Measurements from ENCODE around the gene MSS51.

Gene MSS51

DNA sequence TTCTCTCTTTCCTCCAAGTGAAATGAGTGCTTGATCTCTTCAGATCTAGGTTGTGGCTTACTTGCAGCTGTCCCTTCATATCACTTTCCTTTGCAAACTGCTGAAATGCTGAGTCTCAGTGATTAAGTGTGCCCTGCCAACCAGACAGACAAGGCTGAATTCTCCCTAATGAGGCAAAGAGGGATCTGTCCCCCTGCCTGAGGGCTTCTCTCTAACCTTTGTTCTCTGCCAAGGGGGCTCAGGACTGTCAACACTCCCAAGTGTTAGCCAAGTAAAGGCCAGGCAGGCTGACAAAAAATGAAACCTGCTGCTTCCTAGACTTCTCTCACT is at the start of gene MSS51:
MSS51 (minus strand) TSS at position 24 of the 330 bp plus-strand sequence. CDS start 5,277 bp downstream, outside the sequence.
- TF ChIP-seq, protein P1, sequence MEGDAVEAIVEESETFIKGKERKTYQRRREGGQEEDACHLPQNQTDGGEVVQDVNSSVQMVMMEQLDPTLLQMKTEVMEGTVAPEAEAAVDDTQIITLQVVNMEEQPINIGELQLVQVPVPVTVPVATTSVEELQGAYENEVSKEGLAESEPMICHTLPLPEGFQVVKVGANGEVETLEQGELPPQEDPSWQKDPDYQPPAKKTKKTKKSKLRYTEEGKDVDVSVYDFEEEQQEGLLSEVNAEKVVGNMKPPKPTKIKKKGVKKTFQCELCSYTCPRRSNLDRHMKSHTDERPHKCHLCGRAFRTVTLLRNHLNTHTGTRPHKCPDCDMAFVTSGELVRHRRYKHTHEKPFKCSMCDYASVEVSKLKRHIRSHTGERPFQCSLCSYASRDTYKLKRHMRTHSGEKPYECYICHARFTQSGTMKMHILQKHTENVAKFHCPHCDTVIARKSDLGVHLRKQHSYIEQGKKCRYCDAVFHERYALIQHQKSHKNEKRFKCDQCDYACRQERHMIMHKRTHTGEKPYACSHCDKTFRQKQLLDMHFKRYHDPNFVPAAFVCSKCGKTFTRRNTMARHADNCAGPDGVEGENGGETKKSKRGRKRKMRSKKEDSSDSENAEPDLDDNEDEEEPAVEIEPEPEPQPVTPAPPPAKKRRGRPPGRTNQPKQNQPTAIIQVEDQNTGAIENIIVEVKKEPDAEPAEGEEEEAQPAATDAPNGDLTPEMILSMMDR (IDR thresholded peaks at IDR 0.05; ENCODE audit: low read depth, low read length), result no peak
- no peak within 1 kb of the TSS for H3K4me3 ChIP-seq (ENCODE audit: low read depth, low read length)

DNA sequence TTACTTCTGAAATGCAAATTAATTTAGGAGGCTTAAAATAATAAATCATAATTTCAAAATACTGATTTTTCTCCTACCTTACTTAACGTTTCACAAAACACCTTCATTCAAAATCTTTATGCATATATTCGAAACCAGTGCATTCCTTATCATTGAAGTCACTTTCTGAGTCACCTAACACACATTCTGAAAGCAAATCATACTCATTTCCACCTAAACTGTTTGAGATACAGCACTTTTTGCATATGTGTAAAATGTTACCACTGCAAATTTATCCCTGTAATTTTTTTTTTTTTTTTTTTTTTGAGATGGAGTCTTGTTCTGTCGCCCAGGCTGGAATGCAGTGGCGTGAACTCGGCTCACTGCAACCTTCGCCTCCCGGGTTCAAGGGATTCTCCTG is 46.8 kb upstream of the MSS51 start:
- H3K4me3 ChIP-seq (ENCODE audit: low read depth, low read length), result no peak overlapping the region
- TF ChIP-seq, protein P1 (IDR thresholded peaks at IDR 0.05; ENCODE audit: low read depth, low read length), result no peak

DNA sequence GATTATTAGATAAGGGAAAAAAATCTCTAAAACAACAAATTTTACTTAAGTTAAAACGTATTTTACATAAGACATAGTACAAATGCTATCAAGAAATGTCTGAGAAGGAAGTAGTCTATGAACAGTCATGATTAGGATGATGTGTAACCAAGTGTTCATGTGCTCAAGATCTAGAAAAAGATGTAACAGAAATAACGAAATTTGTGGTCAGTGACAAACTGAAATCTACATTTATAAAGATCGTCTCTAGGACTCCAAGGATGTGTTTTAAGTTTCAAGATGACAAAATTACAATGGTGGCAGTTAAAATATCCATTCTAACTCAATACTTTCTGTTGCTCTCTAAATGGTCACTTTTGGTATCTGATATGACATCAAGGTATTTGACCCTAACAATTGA is 45.3 kb upstream of the MSS51 start:
- TF ChIP-seq, protein P1 (IDR thresholded peaks at IDR 0.05; ENCODE audit: low read depth, low read length), result no peak
- H3K4me3 ChIP-seq (ENCODE audit: low read depth, low read length), result no peak overlapping the region

DNA sequence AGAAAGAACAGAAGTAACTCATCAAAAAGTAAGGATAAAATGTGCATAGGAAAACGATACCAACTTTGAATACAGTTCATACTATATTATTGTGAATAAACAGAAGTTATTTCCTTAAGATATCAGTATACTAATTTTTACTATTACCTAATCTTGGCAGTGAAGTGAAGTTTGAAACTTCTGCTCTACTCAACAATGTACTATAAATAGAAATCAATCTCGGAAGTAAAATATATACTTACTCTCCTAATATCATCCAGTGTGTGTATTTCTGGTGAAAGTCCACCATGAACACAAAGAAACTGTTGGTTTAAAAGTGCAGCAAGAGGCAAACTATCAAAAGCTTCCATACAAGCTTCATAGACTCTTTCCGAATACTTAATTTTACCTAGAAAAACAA is 37.9 kb upstream of the MSS51 start:
- TF ChIP-seq, protein P1 (IDR thresholded peaks at IDR 0.05; ENCODE audit: low read depth, low read length), result no peak
- H3K4me3 ChIP-seq (ENCODE audit: low read depth, low read length), result no peak overlapping the region

DNA sequence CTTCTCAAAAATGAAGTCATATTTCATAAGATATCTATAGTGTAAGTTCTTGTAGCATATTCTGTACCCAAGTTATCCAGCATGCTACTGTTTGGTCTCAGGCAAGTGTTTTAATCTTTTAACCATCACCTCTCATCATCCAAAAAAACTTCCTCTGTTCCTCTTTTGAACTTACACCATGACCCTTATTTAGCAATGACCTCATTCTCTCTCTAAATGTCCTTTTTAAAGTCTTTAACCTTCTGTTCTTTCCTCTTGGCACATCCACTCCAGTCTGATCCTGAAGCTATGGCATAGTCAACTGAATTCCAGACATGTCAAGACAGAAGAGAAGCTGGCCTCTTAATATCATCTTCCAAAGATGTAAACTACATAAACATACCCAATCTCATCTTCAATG is 36.2 kb upstream of the MSS51 start:
- TF ChIP-seq, protein P1 (IDR thresholded peaks at IDR 0.05; ENCODE audit: low read depth, low read length), result no peak
- no peak overlapping the region for H3K4me3 ChIP-seq (ENCODE audit: low read depth, low read length)

DNA sequence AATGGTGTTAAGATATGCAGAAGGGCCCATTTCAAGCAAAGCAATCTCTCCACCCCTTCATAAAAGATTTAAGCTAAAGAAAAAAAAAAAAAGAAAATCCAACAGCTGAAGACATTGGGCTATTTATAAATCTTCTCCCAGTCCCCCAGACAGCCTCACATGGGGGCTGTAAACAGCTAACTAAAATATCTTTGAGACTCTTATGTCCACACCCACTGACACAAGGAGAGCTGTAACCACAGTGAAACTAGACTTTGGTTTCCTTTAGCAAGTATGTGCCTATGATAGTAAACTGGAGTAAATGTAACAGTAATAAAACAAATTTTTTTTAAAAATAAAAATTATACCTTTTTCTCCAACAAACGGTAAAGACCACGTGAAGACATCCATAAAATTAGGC is 33.8 kb upstream of the MSS51 start:
- TF ChIP-seq, protein P1 (IDR thresholded peaks at IDR 0.05; ENCODE audit: low read depth, low read length), result no peak
- H3K4me3 ChIP-seq (ENCODE audit: low read depth, low read length), result no peak overlapping the region

DNA sequence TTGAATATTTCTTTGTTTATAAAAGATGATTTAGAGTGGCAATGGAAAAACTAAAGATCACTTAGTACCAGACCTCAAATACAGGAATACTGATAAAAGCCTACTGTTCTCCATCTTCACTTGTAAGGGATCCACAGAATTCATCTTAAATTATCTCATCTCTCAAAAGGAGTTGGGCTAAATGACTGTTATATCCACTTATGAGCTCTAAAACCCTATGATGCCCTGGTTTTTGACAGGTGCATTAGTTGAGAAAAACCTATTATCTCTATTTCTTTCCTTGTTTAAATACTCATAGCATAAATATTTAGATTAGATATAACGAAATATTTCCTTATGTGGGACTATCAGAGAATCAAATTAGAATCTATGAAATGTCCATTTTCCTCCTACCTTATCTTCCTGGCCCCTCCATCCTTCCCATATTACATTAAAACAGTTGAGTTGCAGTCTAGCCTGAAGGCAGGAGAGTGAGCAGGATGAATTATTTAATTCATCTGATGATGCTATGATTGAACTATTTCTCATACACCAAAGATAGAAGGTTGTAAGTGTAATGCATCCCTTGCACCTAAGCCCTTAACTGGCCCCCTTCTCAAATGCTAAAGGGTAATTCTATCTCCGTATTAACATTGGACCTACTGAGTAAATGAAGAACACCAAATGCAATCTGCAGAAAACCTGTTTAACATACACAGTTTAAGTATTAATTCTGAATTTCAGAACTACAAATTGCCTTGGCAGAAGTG is 32.8 kb upstream of the MSS51 start:
- H3K4me3 ChIP-seq (ENCODE audit: low read depth, low read length), result no peak overlapping the region
- TF ChIP-seq, protein P1 (IDR thresholded peaks at IDR 0.05; ENCODE audit: low read depth, low read length), result no peak

All from WI38 (cell line).